Kidney (tissue), 14 donors: Measurements from ENCODE around the gene CSNK1G2. TPM values are rescaled to one million over a fixed set of nuclear protein-coding genes. Genes with fewer than 3 reads are reported as not detected.

Source experiments
- DNase-seq, 5 donors: peaks; one replicate each; pipeline ENCODE4 v3.0.0-alpha.2; 2013 to 2020
- FAIRE-seq: peaks from 2 replicates; lab custom pipeline; 2012; peaks lifted over from hg19 to GRCh38; lab: Jason Lieb, UNC
- H3K27ac ChIP-seq, 2 donors: one replicate each; pipeline ENCODE4 v1.7.0; 2013; ENCODE audit warnings: low read depth in 2 of 2, low read length in 2 of 2, inconsistent platforms in 1 of 2
- H3K27me3 ChIP-seq: one replicate; pipeline ENCODE4 v1.7.1; 2013; ENCODE audit warnings: low read length, inconsistent platforms; ENCODE audit not compliant: control insufficient read depth, insufficient read depth
- H3K36me3 ChIP-seq, 3 donors: one replicate each; pipeline versions ENCODE4 v1.7.0 to v1.7.1; 2013; ENCODE audit warnings: low read length in 3 of 3, control low read depth in 1 of 3, inconsistent platforms in 1 of 3; ENCODE audit not compliant: insufficient read depth in 3 of 3, control insufficient read depth in 2 of 3
- H3K4me1 ChIP-seq, 3 donors: one replicate each; pipeline versions ENCODE4 v1.7.0 to v1.7.1; 2013; ENCODE audit warnings: low read length in 3 of 3, inconsistent platforms in 1 of 3, low read depth in 1 of 3; ENCODE audit not compliant: control insufficient read depth in 2 of 3, insufficient read depth in 2 of 3
- H3K4me3 ChIP-seq, 3 donors: one replicate each; pipeline versions ENCODE4 v1.7.0 to v1.8.1; 2013; ENCODE audit warnings: low read length in 3 of 3, control low read depth in 1 of 3, inconsistent platforms in 1 of 3
- H3K9ac ChIP-seq, 3 donors: one replicate each; pipeline versions ENCODE4 v1.7.0 to v1.7.1; 2013; ENCODE audit warnings: low read length in 3 of 3, control low read depth in 1 of 3, inconsistent platforms in 1 of 3
- H3K9me3 ChIP-seq, 3 donors: one replicate each; pipeline versions ENCODE4 v1.7.0 to v1.7.1; 2013; ENCODE audit warnings: low read length in 3 of 3, control low read depth in 1 of 3, inconsistent platforms in 1 of 3; ENCODE audit not compliant: control insufficient read depth in 2 of 3, insufficient read depth in 1 of 3
- CTCF ChIP-seq: IDR thresholded peaks from 3 replicates; pipeline ENCODE4 v1.5.1; 2012; ENCODE audit warnings: mild to moderate bottlenecking, moderate library complexity, borderline replicate concordance; ENCODE audit not compliant: insufficient read depth; ENCODE audit errors: extremely low read depth
- intact Hi-C: fragments of 100-400 bp; cut with DNase I; formaldehyde crosslinking; loops from one replicate; pipeline ENCODE4 v1.11.1; 2022
- polyA plus RNA-seq: library from polyadenylated mRNA; stranded (reverse); fragments of 350-450 nt; fragmentation: Illumina TruSeq; extraction: RNeasy Lipid Tissue Mini Kit (QIAGEN cat#74804); gene quantifications from one replicate; pipeline ENCODE4 v1.2.3, GENCODE V29; 2014; ENCODE audit warnings: low read depth, low replicate concordance; ENCODE audit not compliant: insufficient read depth
- total RNA-seq: library from RNA; stranded (reverse); fragmentation: NEBNext Ultra II Directional; extraction: Animal tissue kit (Norgen Biotek cat#: 25700); gene quantifications from one replicate; pipeline ENCODE4 v1.2.1, GENCODE V29; 2021
- donor health status: control.
- donor health status: control.
- donor health status: control.
- donor health status: control.
- donor health status: control.
- donor health status: DM: yes; HTN: yes; CAD: no.
- donor health status: Normal renal cell carcinoma (clear cell type).

The CSNK1G2 gene
- total and polyA plus RNA-seq, 2 donors from 2014 or later, result 33.1 to 66.2 TPM

GRCh38 chr19:1936916-1937610 is 3.9 kb upstream of the CSNK1G2 start:
- FAIRE-seq (no peak), DNase-seq (no peak)
- Histone ChIP-seq H3K27ac (no peak overlapping the region), H3K9me3 (no peaks in the 10 kb centered on the region), H3K36me3 (no peaks in the 10 kb centered on the region), H3K4me1 (peaks cover 0 to 2% (median 0%) of the 10 kb centered on the region in 3 donors), H3K27me3 (no peaks in the 10 kb centered on the region), H3K9ac (no peak overlapping the region), H3K4me3 (no peak overlapping the region)
- no peak for TF ChIP-seq CTCF
- intact Hi-C loops, result no loop called here

- Histone ChIP-seq H3K27ac (no peak overlapping the region), H3K9me3 (no peaks in the 10 kb centered on the region), H3K36me3 (no peaks in the 10 kb centered on the region), H3K9ac (no peak overlapping the region), H3K4me1 (peaks cover 0 to 6% (median 0%) of the 10 kb centered on the region in 3 donors), H3K4me3 (no peak overlapping the region), H3K27me3 (no peaks in the 10 kb centered on the region)
- DNase-seq (no peak), FAIRE-seq (no peak)
- no peak for TF ChIP-seq CTCF
- intact Hi-C loops, result no loop called here
Observed at GRCh38 chr19:1938071-1938470, 2.9 kb upstream of the CSNK1G2 start.

GRCh38 chr19:1942078-1942933 is 1.3 kb downstream of the CSNK1G2 start:
- Histone ChIP-seq H3K9ac (peak overlapping the region; percentile 0 to 82 (median 38)), H3K4me3 (peak overlapping the region; percentile 69 to 81 (median 80)), H3K36me3 (no peaks in the 10 kb centered on the region), H3K27ac (peak overlapping the region; percentile 94), H3K4me1 (peaks cover 0 to 8% (median 0%) of the 10 kb centered on the region in 3 donors), H3K9me3 (no peaks in the 10 kb centered on the region), H3K27me3 (no peaks in the 10 kb centered on the region)
- DNase-seq (peak; percentile 73 to 93 (median 90)), FAIRE-seq (no peak)
- TF ChIP-seq CTCF, result no peak
- intact Hi-C loops, result no loop called here
